HCT116 (cell line): ENCODE measurements around the gene TMC6. TPM values are rescaled to one million over a fixed set of nuclear protein-coding genes. Genes with fewer than 3 reads are reported as not detected.

Experiments used
- ATAC-seq: fragments of 200-7000 bp; cut with Tn5 transposase; 2 replicates; pipeline ENCODE4 v1.9.1; 2020; ENCODE audit warnings: mild to moderate bottlenecking, moderate library complexity
- BruUV-seq: library from RNA; stranded (reverse); fragments of 400-500 nt; replicated peaks from 2 replicates; lab custom pipeline; 2021; lab: Mats Ljungman, UMichigan
- CTCF ChIA-PET: fragments of 300-600 bp; sonication (Branson Sonifier 250); formaldehyde crosslinking; loops from one replicate; lab custom pipeline; 2021; ENCODE audit warnings: antibody characterized with exemption; lab: Charles Lee
- POLR2A ChIA-PET: fragments of 300-600, 350-600 bp; sonication (Branson Sonifier 250); formaldehyde crosslinking; loops from one replicate; lab custom pipeline; 2021; ENCODE audit warnings: antibody characterized with exemption; lab: Charles Lee
- RAD21 ChIA-PET, 2 experiments: fragments of 300-600 bp; sonication (Branson Sonifier 250); formaldehyde crosslinking; loops; one replicate each; lab custom pipeline; 2023; ENCODE audit warnings: low total read pairs in 2 of 2; ENCODE audit not compliant: uncharacterized antibody in 2 of 2, unreplicated experiment in 2 of 2, low non-redundant PET in 1 of 2; lab: Charles Lee
- DNase-seq: peaks from one replicate; pipeline ENCODE4 v3.0.0-alpha.2; 2010; ENCODE audit warnings: low read depth, low spot score
- H2AFZ ChIP-seq: fragments of 200-600 bp; shearing (Covaris generic), sonication (generic); 2 replicates; pipeline ENCODE4 v1.6.1; 2017; ENCODE audit warnings: low read depth, mixed run types, mixed read lengths, antibody characterized with exemption, low read length; ENCODE audit not compliant: poor library complexity, severe bottlenecking
- H3K27ac ChIP-seq: 2 replicates; pipeline ENCODE4 v1.5.1; 2012; ENCODE audit warnings: low read depth, low read length
- H3K27me3 ChIP-seq: fragments of 200-600 bp; sonication (generic); 2 replicates; pipeline ENCODE4 v1.6.1; 2016; ENCODE audit warnings: mixed run types, low read length, mixed read lengths; ENCODE audit not compliant: insufficient read depth
- H3K36me3 ChIP-seq, 2 experiments: fragments of 200-500 bp in 1 of 2; fragments of 200-600 bp in 1 of 2; sonication (Bioruptor generic) in 1 of 2; sonication (generic) in 1 of 2; 2 replicates each; pipeline versions ENCODE4 v1.5.1 to v1.6.1; 2014 to 2016; ENCODE audit warnings: low read length in 2 of 2, inconsistent platforms in 1 of 2, mixed read lengths in 1 of 2, mixed run types in 1 of 2; ENCODE audit not compliant: insufficient read depth in 2 of 2, control insufficient read depth in 1 of 2
- H3K4me1 ChIP-seq, 2 experiments: fragments of 200-600 bp in 1 of 2; sonication (generic) in 1 of 2; 2 replicates each; pipeline versions ENCODE4 v1.5.1 to v1.6.1; 2012 to 2017; ENCODE audit warnings: low read length in 2 of 2, inconsistent platforms in 1 of 2, mild to moderate bottlenecking in 1 of 2, mixed read lengths in 1 of 2, mixed run types in 1 of 2, moderate library complexity in 1 of 2; ENCODE audit not compliant: insufficient read depth in 2 of 2, control insufficient read depth in 1 of 2
- H3K4me2 ChIP-seq: fragments of 200-600 bp; sonication (generic); 2 replicates; pipeline ENCODE4 v1.6.1; 2017; ENCODE audit warnings: mixed run types, low read length, mixed read lengths
- H3K4me3 ChIP-seq, 2 experiments: fragments of 200-600 bp in 1 of 2; sonication (generic) in 1 of 2; replicated peaks in 1 of 2; 2 replicates each; pipeline ENCODE4 v1.5.1; 2011 to 2016; ENCODE audit warnings: low read length in 2 of 2, control low read depth in 1 of 2, low read depth in 1 of 2, mild to moderate bottlenecking in 1 of 2, mixed read lengths in 1 of 2, mixed run types in 1 of 2
- H3K79me2 ChIP-seq: fragments of 200-600 bp; sonication (generic); 2 replicates; pipeline ENCODE4 v1.6.1; 2017; ENCODE audit warnings: mild to moderate bottlenecking, mixed run types, low read length, moderate library complexity, mixed read lengths; ENCODE audit not compliant: insufficient read depth
- H3K9ac ChIP-seq: fragments of 200-600 bp; sonication (generic); 2 replicates; pipeline ENCODE4 v1.6.1; 2016; ENCODE audit warnings: low read length, mixed read lengths
- H3K9me2 ChIP-seq: fragments of 200-600 bp; sonication (generic), shearing (Covaris generic); 2 replicates; pipeline ENCODE4 v1.6.1; 2017; ENCODE audit warnings: mixed run types, mild to moderate bottlenecking, moderate library complexity; ENCODE audit not compliant: insufficient read depth
- H3K9me3 ChIP-seq, 2 experiments: fragments of 200-500 bp in 1 of 2; fragments of 200-600 bp in 1 of 2; sonication (Bioruptor generic) in 1 of 2; sonication (generic) in 1 of 2; 2 replicates each; pipeline ENCODE4 v1.6.1; 2014 to 2017; ENCODE audit warnings: low read length in 2 of 2, mixed read lengths in 2 of 2, inconsistent platforms in 1 of 2, low read depth in 1 of 2, mild to moderate bottlenecking in 1 of 2, mixed run types in 1 of 2, moderate library complexity in 1 of 2; ENCODE audit not compliant: control insufficient read depth in 1 of 2, insufficient read depth in 1 of 2
- H4K20me1 ChIP-seq: fragments of 200-600 bp; sonication (generic), shearing (Covaris generic); 2 replicates; pipeline ENCODE4 v1.6.1; 2017; ENCODE audit warnings: mixed run types, mild to moderate bottlenecking, moderate library complexity; ENCODE audit not compliant: insufficient read depth
- CBX3 ChIP-seq: IDR thresholded peaks from 2 replicates; pipeline ENCODE4 v1.6.1; 2012; ENCODE audit warnings: low read depth
- CEBPB ChIP-seq: IDR thresholded peaks from 2 replicates; pipeline ENCODE4 v1.6.1; 2012; ENCODE audit warnings: low read depth
- CTCF ChIP-seq, 3 experiments: fragments of 200-600 bp in 1 of 3; sonication (generic) in 1 of 3; IDR thresholded peaks in 2 of 3; conservative IDR thresholded peaks in 1 of 3; 2 replicates each; pipeline ENCODE4 v1.5.1; 2012 to 2017; ENCODE audit warnings: low read depth in 2 of 3, low read length in 2 of 3, antibody characterized with exemption in 1 of 3, borderline replicate concordance in 1 of 3, control low read depth in 1 of 3, mild to moderate bottlenecking in 1 of 3, mixed read lengths in 1 of 3, mixed run types in 1 of 3, moderate library complexity in 1 of 3; ENCODE audit not compliant: insufficient read depth in 1 of 3
- EGR1 ChIP-seq: IDR thresholded peaks from 2 replicates; pipeline ENCODE4 v1.6.1; 2012; ENCODE audit warnings: low read depth
- EZH2phosphoT487 ChIP-seq: fragments of 200-600 bp; IDR thresholded peaks from 2 replicates; pipeline ENCODE4 v1.6.1; 2018; ENCODE audit warnings: antibody characterized with exemption, borderline replicate concordance
- FOSL1 ChIP-seq: IDR thresholded peaks from 2 replicates; pipeline ENCODE4 v1.6.1; 2012; ENCODE audit warnings: low read depth
- POLR2A ChIP-seq: IDR thresholded peaks from 2 replicates; pipeline ENCODE4 v1.7.0; 2011; ENCODE audit warnings: borderline replicate concordance; ENCODE audit not compliant: insufficient read depth, insufficient read length; ENCODE audit errors: extremely low read depth
- POLR2AphosphoS5 ChIP-seq: IDR thresholded peaks from 2 replicates; pipeline ENCODE4 v1.6.1; 2011; ENCODE audit warnings: mild to moderate bottlenecking, low read depth, low read length, moderate library complexity
- RAD21 ChIP-seq: IDR thresholded peaks from 2 replicates; pipeline ENCODE4 v1.6.1; 2012; ENCODE audit warnings: low read depth, mild to moderate bottlenecking
- REST ChIP-seq: IDR thresholded peaks from 2 replicates; pipeline ENCODE4 v1.6.1; 2012; ENCODE audit warnings: low read depth
- SP1 ChIP-seq: IDR thresholded peaks from 2 replicates; pipeline ENCODE4 v1.6.1; 2012; ENCODE audit warnings: low read depth
- SRF ChIP-seq: IDR thresholded peaks from 2 replicates; pipeline ENCODE4 v1.6.1; 2012; ENCODE audit warnings: low read depth
- TCF7L2 ChIP-seq: IDR thresholded peaks from 2 replicates; pipeline ENCODE4 v1.7.0; 2011; ENCODE audit warnings: borderline replicate concordance, inconsistent platforms; ENCODE audit not compliant: insufficient read depth, insufficient read length; ENCODE audit errors: extremely low read depth
- YY1 ChIP-seq: IDR thresholded peaks from 2 replicates; pipeline ENCODE4 v1.6.1; 2011; ENCODE audit warnings: low read length, low read depth, moderate library complexity, mild to moderate bottlenecking; ENCODE audit not compliant: insufficient replicate concordance; ENCODE audit errors: extremely low read depth
- ZBTB33 ChIP-seq: IDR thresholded peaks from 2 replicates; pipeline ENCODE4 v1.6.1; 2011; ENCODE audit warnings: mild to moderate bottlenecking, low read length, moderate library complexity; ENCODE audit not compliant: insufficient replicate concordance; ENCODE audit errors: extremely low read depth
- intact Hi-C: fragments of 100-400 bp; cut with micrococcal nuclease; formaldehyde crosslinking; loops from 2 replicates; pipeline ENCODE4 v1.10.0; 2022
- total RNA-seq: library from RNA; stranded (reverse); gene quantifications from one replicate; pipeline ENCODE4 v1.2.1, GENCODE V29; 2021; ENCODE audit not compliant: unreplicated experiment

Gene TMC6
- total RNA-seq, 1 experiment from 2014 or later: 142 TPM

GRCh38 chr17:78062596-78062995 is 66.0 kb downstream of the TMC6 start:
- Histone ChIP-seq H3K79me2 (no peaks in the 10 kb centered on the region), H3K4me2 (no peak overlapping the region), H3K9ac (no peak overlapping the region), H3K4me3 (no peak overlapping the region), H2AFZ (no peak overlapping the region), H3K4me1 (no peaks in the 10 kb centered on the region), H4K20me1 (no peaks in the 10 kb centered on the region)
- BruUV-seq: no TSS peak
- POLR2A ChIA-PET: no interaction called here
- RAD21 ChIA-PET: no interaction called here
- no peak for TF ChIP-seq POLR2AphosphoS5
- no peak for TF ChIP-seq CEBPB
- TF ChIP-seq CTCF (IDR thresholded peaks at IDR 0.05 in 2 of 3, conservative IDR thresholded peaks at IDR 0.05 in 1 of 3; ENCODE audit: borderline replicate concordance in 1 of 3, insufficient read depth in 1 of 3, low read depth in 2 of 3, low read length in 2 of 3): no peak
- no peak for TF ChIP-seq CBX3
- no peak for TF ChIP-seq YY1
- TF ChIP-seq FOSL1: no peak
- no peak for TF ChIP-seq SRF
- TF ChIP-seq REST: no peak
- TF ChIP-seq SP1: no peak
- no peak for TF ChIP-seq EZH2phosphoT487
- no peak for TF ChIP-seq POLR2A
- TF ChIP-seq ZBTB33: no peak
- no peak for TF ChIP-seq EGR1
- TF ChIP-seq TCF7L2: no peak
- TF ChIP-seq RAD21: no peak
- TF ChIP-seq, all 23 proteins: peak for 0
- H3K9me3 ChIP-seq: no peaks in the 10 kb centered on the region
- intact Hi-C loops: no loop called here
- DNase-seq (no peak), ATAC-seq (no peak)
- no peaks in the 10 kb centered on the region for H3K36me3 ChIP-seq
- no peaks in the 10 kb centered on the region for H3K27me3 ChIP-seq
- H3K27ac ChIP-seq: no peak overlapping the region
- CTCF ChIA-PET: interaction anchor here (2.5 kb wide), 1 partner anchor 22 kb away, joined by 14 read pairs; no protein-coding TSS in a partner anchor
- no peaks in the 10 kb centered on the region for H3K9me2 ChIP-seq
